ENCODE data around the gene ITPRIP. TPM values are rescaled to one million over a fixed set of nuclear protein-coding genes. Genes with fewer than 3 reads are reported as not detected.

The ITPRIP gene
- total and polyA plus RNA-seq, 2 of the 8 experiments (the other 6 are each of a cell fraction or from before 2014, with no cell fraction given) = 15.3 to 16.9 TPM

- TF ChIP-seq RAD21 (IDR thresholded peaks at IDR 0.05 in 1 of 2, conservative IDR thresholded peaks at IDR 0.05 in 1 of 2; ENCODE audit: low read depth in 2 of 2, low read length in 2 of 2) (peak; percentile 12 to 27; a peak in 2 of 4 replicates), CTBP2 (IDR thresholded peaks at IDR 0.05; ENCODE audit: borderline replicate concordance, insufficient read depth, insufficient read length, low read length) (no peak), BRCA1 (IDR thresholded peaks at IDR 0.05; ENCODE audit: low read depth, low read length) (no peak), EGR1 (IDR thresholded peaks at IDR 0.05; ENCODE audit: borderline replicate concordance, low read depth, low read length) (peak; percentile 50; the same call in 1 of the 2 replicates), TEAD4 (IDR thresholded peaks at IDR 0.05; ENCODE audit: low read depth, low read length) (peak; percentile 47; the same call in 1 of the 2 replicates), EZH2 (IDR thresholded peaks at IDR 0.05; ENCODE audit: low read depth, low read length, severe bottlenecking) (no peak), KDM1A (IDR thresholded peaks at IDR 0.05; ENCODE audit: borderline replicate concordance, low read length) (no peak), SUZ12 (IDR thresholded peaks at IDR 0.05; ENCODE audit: low read length) (no peak), SP4 (IDR thresholded peaks at IDR 0.05; ENCODE audit: low read length) (0 out of 2 replicates have a peak, but pooled peaks have one; percentile 59), SP2 (IDR thresholded peaks at IDR 0.05; ENCODE audit: low read length) (no peak), KDM4A (IDR thresholded peaks at IDR 0.05; ENCODE audit: low read depth, low read length, severe bottlenecking) (peak; percentile 32), MAFK (IDR thresholded peaks at IDR 0.05; ENCODE audit: low read depth, low read length) (no peak), POLR2A (IDR thresholded peaks at IDR 0.05; ENCODE audit: control extremely low read depth in 1 of 2, low read depth in 2 of 2, low read length in 2 of 2) (no peak)
- TF ChIP-seq, protein P1, sequence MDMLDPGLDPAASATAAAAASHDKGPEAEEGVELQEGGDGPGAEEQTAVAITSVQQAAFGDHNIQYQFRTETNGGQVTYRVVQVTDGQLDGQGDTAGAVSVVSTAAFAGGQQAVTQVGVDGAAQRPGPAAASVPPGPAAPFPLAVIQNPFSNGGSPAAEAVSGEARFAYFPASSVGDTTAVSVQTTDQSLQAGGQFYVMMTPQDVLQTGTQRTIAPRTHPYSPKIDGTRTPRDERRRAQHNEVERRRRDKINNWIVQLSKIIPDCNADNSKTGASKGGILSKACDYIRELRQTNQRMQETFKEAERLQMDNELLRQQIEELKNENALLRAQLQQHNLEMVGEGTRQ (IDR thresholded peaks at IDR 0.05; ENCODE audit: low read length) = no peak
These were observed 15.2 kb upstream of the ITPRIP start, which contains the start of gene CFAP58 (continued) for GRCh38 chr10:104353325-104354048.

Measured in H1 (cell line).